Upper lobe of left lung (tissue), 6 donors: Measurements from ENCODE around the gene CAPN2. TPM values are rescaled to one million over a fixed set of nuclear protein-coding genes. Genes with fewer than 3 reads are reported as not detected.
"Not testable (repeated sequence)": the region's sequence is repeated elsewhere in the genome, so short reads cannot be mapped to it uniquely, and the experiment has no call there.

ENCODE experiments used
- ATAC-seq, 2 donors: fragments of 200-7000 bp; cut with Tn5 transposase; one replicate each; pipeline ENCODE4 v1.9.1; 2022; ENCODE audit warnings: mild to moderate bottlenecking in 2 of 2, moderate library complexity in 2 of 2; ENCODE audit not compliant: low FRiP score in 2 of 2
- DNase-seq, 2 donors: peaks; one replicate each; pipeline ENCODE4 v3.0.0-alpha.2; 2019 to 2020
- H3K27ac ChIP-seq, 4 donors: fragments of 200-600 bp; sonication (generic); one replicate each; pipeline ENCODE4 v1.5.1; 2016 to 2019
- H3K27me3 ChIP-seq, 4 donors: fragments of 200-600 bp; sonication (generic); one replicate each; pipeline ENCODE4 v1.5.1; 2017 to 2019
- H3K36me3 ChIP-seq, 4 donors: fragments of 200-600 bp; sonication (generic); one replicate each; pipeline ENCODE4 v1.5.1; 2016 to 2019
- H3K4me1 ChIP-seq, 4 donors: fragments of 200-600 bp; sonication (generic); one replicate each; pipeline ENCODE4 v1.5.1; 2018 to 2019
- H3K4me3 ChIP-seq, 4 donors: fragments of 200-600 bp; sonication (generic); one replicate each; pipeline ENCODE4 v1.5.1; 2017 to 2019; ENCODE audit warnings: mild to moderate bottlenecking in 2 of 4, moderate library complexity in 1 of 4
- H3K9me3 ChIP-seq, 4 donors: fragments of 200-600 bp; sonication (generic); one replicate each; pipeline ENCODE4 v1.5.1; 2018 to 2019
- CTCF ChIP-seq, 6 experiments: fragments of 450-650 bp in 4 of 6; fragments of 200-600 bp in 2 of 6; sonication (generic) in 2 of 6; IDR thresholded peaks; one replicate each; pipeline ENCODE4 v1.5.1; 2016 to 2019; ENCODE audit warnings: antibody characterized with exemption in 6 of 6
- EP300 ChIP-seq, 4 donors: sonication (generic); formaldehyde crosslinking; IDR thresholded peaks; one replicate each; pipeline ENCODE4 v1.5.1; 2017; ENCODE audit warnings: antibody characterized with exemption in 4 of 4, control low read depth in 2 of 4
- POLR2A ChIP-seq, 4 donors: fragments of 450-650 bp; IDR thresholded peaks; one replicate each; pipeline ENCODE4 v1.5.1; 2016 to 2017; ENCODE audit warnings: antibody characterized with exemption in 4 of 4, mild to moderate bottlenecking in 2 of 4
- POLR2AphosphoS5 ChIP-seq, 2 donors: sonication (generic); formaldehyde crosslinking; IDR thresholded peaks; one replicate each; pipeline ENCODE4 v1.5.1; 2017; ENCODE audit warnings: antibody characterized with exemption in 2 of 2
- WGBS, 2 donors: methylation state at CpG; one replicate each; pipeline ENCODE4 v1.1.5; 2017 to 2018; 5-methylcytosine and 5-hydroxymethylcytosine counted together
- total RNA-seq, 6 donors: library from RNA; depleted of rRNA in 4 of 6; stranded (reverse); fragments of >200 nt in 4 of 6; gene quantifications; one replicate each; pipeline versions ENCODE4 v1.1.0 to v1.2.1, GENCODE V29; 2016 to 2021
- donor health status: DM: no; HTN: no; CAD: no; lungs with moderate emphysema.
- donor health status: DM: no; HTN: yes; CAD: no; lungs with severe emphysema.

CAPN2 gene
- total RNA-seq, 6 donors from 2014 or later, result 271 to 1,436 (median 427) TPM

GRCh38 chr1:223729906-223730305 is 17.6 kb downstream of the CAPN2 start:
- no peaks in the 10 kb centered on the region for H3K9me3 ChIP-seq
- H3K36me3 ChIP-seq, result peaks cover 0 to 10% (median 9%) of the 10 kb centered on the region in 4 donors
- no peak for ATAC-seq
- peaks cover 64 to 78% (median 74%) of the 10 kb centered on the region in 4 donors for H3K4me1 ChIP-seq
- 89 to 92% methylated on average over 3 to 4 of the region's 4 CpGs for WGBS, 2 donors
- H3K4me3 ChIP-seq, result no peak overlapping the region
- TF ChIP-seq CTCF (IDR thresholded peaks at IDR 0.05) (no peak), EP300 (IDR thresholded peaks at IDR 0.05) (no peak), POLR2A (IDR thresholded peaks at IDR 0.05) (no peak), POLR2AphosphoS5 (IDR thresholded peaks at IDR 0.05) (no peak)
- DNase-seq, result no peak
- peak overlapping the region in 1 of 4 donors; percentile 86 for H3K27ac ChIP-seq
- no peaks in the 10 kb centered on the region for H3K27me3 ChIP-seq

GRCh38 chr1:223730479-223731132 is 18.3 kb downstream of the CAPN2 start:
- no peak for TF ChIP-seq POLR2AphosphoS5 (IDR thresholded peaks at IDR 0.05)
- no peak overlapping the region for H3K4me3 ChIP-seq
- H3K27ac ChIP-seq, result peak overlapping the region; percentile 71 to 88 (median 82)
- no peaks in the 10 kb centered on the region for H3K27me3 ChIP-seq
- DNase-seq (no peak), ATAC-seq (no peak)
- WGBS, 2 donors, result 57 to 58% methylated on average over 4 of the region's 4 CpGs
- H3K4me1 ChIP-seq, result peaks cover 62 to 78% (median 73%) of the 10 kb centered on the region in 4 donors
- H3K36me3 ChIP-seq, result peaks cover 0 to 10% (median 7%) of the 10 kb centered on the region in 4 donors
- H3K9me3 ChIP-seq, result no peaks in the 10 kb centered on the region

DNA sequence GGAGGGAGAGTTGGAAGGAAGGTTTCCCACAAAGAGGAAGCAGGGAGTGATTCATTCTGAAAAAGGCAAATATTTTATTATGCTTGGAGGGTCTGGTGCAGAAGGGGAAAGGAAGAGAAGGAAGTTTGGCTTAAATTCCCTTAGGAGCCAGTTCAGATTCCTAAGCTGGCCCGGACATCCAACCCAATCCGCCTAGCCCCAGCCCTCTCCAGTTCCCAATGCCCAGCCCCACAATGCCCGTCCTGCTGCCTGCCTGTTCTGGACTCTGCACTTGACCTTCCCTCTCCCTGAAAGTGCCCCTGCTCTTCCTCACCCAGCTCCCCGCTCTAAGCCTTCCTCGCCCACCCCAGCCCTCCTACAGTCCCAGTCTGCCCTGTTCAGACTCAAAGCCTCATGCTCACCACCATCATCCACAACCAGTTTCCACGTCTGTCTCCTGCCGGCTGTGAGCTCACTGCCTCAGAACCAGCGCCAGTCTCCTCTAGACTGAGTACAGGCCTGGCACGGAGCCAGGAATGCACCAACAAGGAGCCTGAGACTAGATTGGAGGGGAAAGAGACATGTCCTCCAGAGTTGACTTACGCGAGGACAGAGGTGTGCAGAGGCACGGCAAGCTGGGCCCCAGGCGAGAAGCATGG is 18.9 kb downstream of the CAPN2 start:
- peak overlapping the region; percentile 71 to 88 (median 82) for H3K27ac ChIP-seq
- no peak overlapping the region for H3K4me3 ChIP-seq
- 45 to 54% methylated on average over 13 of the region's 13 CpGs for WGBS, 2 donors
- peaks cover 0 to 10% (median 6%) of the 10 kb centered on the region in 4 donors for H3K36me3 ChIP-seq
- H3K9me3 ChIP-seq, result no peaks in the 10 kb centered on the region
- ATAC-seq (peak; percentile 27 to 43), DNase-seq (peak in 1 of 2 donors; percentile 79)
- H3K4me1 ChIP-seq, result peaks cover 62 to 78% (median 73%) of the 10 kb centered on the region in 4 donors
- H3K27me3 ChIP-seq, result no peaks in the 10 kb centered on the region
- TF ChIP-seq EP300 (IDR thresholded peaks at IDR 0.05), result no peak
- peak in 1 of 4 donors; percentile 20 for TF ChIP-seq POLR2A (IDR thresholded peaks at IDR 0.05)

DNA sequence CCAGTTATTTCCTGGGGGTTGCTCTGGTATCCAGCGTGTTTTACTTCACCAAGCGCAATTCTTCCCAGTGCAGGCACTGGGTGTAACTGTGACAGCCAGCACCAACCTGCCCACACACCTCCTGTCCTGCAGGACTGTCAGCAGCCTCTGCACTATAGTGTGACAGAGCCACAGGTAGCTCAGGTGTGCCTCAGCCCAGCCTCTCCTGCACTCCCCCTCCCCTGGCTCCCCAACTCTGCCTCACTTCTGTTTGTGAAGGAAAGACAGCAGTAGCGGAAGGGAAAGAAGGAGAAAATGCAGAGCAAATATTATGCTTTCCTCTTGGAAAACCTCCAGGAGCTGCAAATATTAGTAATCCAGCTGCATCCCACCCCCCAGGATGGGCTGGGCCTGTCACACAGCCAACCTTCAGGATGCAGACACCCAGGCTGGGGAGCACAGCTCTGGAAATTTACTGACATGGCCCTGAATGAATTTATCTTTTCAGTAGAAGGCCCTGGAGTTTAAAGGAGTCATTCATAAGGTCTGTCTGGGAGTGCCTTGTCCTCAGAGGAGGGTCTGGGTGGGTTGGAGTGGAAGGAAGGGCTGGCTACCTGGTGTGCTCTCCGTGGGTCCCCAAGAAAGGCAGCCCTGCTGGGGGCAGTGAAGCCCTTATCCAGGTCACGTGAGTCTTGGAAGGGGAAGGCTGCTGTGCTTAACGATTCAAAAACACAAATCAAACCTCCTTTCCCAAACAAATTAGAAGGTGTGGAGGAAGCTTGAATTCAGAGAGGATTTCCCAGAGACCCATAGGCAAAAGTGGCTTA is 20.9 kb downstream of the CAPN2 start:
- Histone ChIP-seq H3K9me3 (no peaks in the 10 kb centered on the region), H3K36me3 (peaks cover 0 to 8% (median 5%) of the 10 kb centered on the region in 4 donors), H3K4me3 (peak overlapping the region in 3 of 4 donors; percentile 4 to 30 (median 19)), H3K4me1 (peaks cover 66 to 76% (median 70%) of the 10 kb centered on the region in 4 donors), H3K27ac (peak overlapping the region; percentile 65 to 88 (median 82)), H3K27me3 (no peaks in the 10 kb centered on the region)
- TF ChIP-seq POLR2A (IDR thresholded peaks at IDR 0.05) (peak in 1 of 4 donors; percentile 24), EP300 (IDR thresholded peaks at IDR 0.05) (no peak), POLR2AphosphoS5 (IDR thresholded peaks at IDR 0.05) (no peak), CTCF (IDR thresholded peaks at IDR 0.05) (no peak)
- 42 to 45% methylated on average over 6 of the region's 6 CpGs for WGBS, 2 donors
- DNase-seq, result no peak
- ATAC-seq, result no peak

DNA sequence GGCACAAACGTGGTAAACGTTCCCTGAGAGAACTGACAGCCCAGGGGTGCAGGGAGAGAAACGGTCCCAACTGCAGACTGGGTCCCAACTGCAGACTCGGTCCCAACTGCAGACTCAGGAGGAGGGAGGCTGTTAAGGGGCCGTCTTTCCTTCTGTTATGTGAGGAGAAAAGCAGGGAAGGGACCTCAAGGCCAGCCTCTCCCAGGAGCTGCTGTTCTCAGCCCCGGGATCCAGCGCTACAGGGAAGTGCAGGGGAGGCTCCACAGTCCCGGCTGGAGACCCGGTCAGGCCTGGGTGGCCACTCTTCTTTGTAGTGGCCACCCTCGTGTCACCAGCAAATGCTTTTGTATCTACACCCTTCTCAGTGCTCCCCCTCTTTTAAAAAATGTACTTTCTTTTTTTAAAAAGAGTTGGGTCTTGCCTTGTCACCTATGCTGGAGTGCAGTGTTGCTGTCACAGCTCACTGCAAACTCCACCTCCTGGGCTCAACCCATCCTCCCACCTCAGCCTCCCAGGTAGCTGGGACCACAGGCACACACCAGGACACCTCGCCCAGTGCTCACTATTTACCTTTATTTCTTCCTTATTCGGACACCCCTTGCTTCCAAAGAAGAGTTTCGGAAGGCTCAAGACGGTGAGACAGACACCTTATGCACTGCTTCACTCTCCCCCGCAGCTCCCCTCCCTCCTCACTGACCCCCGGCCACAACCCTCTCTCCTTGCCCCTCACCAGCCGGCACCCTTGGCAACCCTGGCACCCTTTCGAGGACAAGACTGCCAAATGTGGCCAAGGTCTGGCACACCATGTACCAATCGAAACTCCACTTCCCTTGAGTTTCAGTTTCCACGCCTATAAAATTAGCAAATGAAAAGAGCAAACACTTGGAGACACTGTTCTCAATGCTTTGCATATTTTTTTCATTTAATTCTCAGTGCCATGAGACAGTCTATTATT is 21.8 kb downstream of the CAPN2 start:
- TF ChIP-seq POLR2A (IDR thresholded peaks at IDR 0.05), result peak in 1 of 4 donors; percentile 57
- TF ChIP-seq POLR2AphosphoS5 (IDR thresholded peaks at IDR 0.05), result peak in 1 of 2 donors; percentile 54
- peak in 1 of 4 donors; percentile 88 for TF ChIP-seq EP300 (IDR thresholded peaks at IDR 0.05)
- no peak for TF ChIP-seq CTCF (IDR thresholded peaks at IDR 0.05)
- DNase-seq (peak in 1 of 2 donors; percentile 66), ATAC-seq (peak in 1 of 2 donors; percentile 38)
- Histone ChIP-seq H3K36me3 (peaks cover 0 to 4% (median 0%) of the 10 kb centered on the region in 4 donors), H3K4me3 (peak overlapping the region in 3 of 4 donors; percentile 4 to 30 (median 19)), H3K27ac (peak overlapping the region; percentile 65 to 88 (median 82)), H3K9me3 (no peaks in the 10 kb centered on the region), H3K4me1 (peaks cover 71 to 82% (median 77%) of the 10 kb centered on the region in 4 donors), H3K27me3 (no peaks in the 10 kb centered on the region)
- WGBS, 2 donors, result 52 to 57% methylated on average over 19 to 20 of the region's 20 CpGs

GRCh38 chr1:223736638-223737037 is 24.3 kb downstream of the CAPN2 start:
- not testable (repeated sequence) for H3K9me3 ChIP-seq, H3K36me3 ChIP-seq, DNase-seq, H3K27me3 ChIP-seq, H3K4me3 ChIP-seq, ATAC-seq
- Histone ChIP-seq H3K27ac (peak overlapping the region; percentile 67 to 88 (median 85)), H3K4me1 (peaks cover 69 to 89% (median 79%) of the 10 kb centered on the region in 4 donors)
- 95 to 96% methylated on average over 5 of the region's 5 CpGs for WGBS, 2 donors
